PFSK-1 (cell line): ENCODE measurements around the gene NDUFS1.

ENCODE experiments used
- FOXP2 ChIP-seq: optimal IDR thresholded peaks from 2 replicates; pipeline ENCODE3; 2011; ENCODE audit warnings: borderline replicate concordance, control low read depth, inconsistent platforms; ENCODE audit not compliant: insufficient read depth; ENCODE audit errors: extremely low read length, extremely low read depth
- POLR2AphosphoS5 ChIP-seq: IDR thresholded peaks from 2 replicates; pipeline ENCODE4 v1.6.1; 2012; ENCODE audit warnings: low read depth, mild to moderate bottlenecking, control low read depth, low read length, moderate library complexity
- SIN3A ChIP-seq: IDR thresholded peaks from 2 replicates; pipeline ENCODE4 v1.6.1; 2012; ENCODE audit warnings: mild to moderate bottlenecking, low read length, moderate library complexity, borderline replicate concordance; ENCODE audit not compliant: insufficient read depth
- TAF1 ChIP-seq: IDR thresholded peaks from 2 replicates; pipeline ENCODE4 v1.6.1; 2012; ENCODE audit warnings: low read length, control low read depth, borderline replicate concordance; ENCODE audit not compliant: insufficient read depth
- TF ChIP-seq, protein P1 (sequence below), 2 experiments: IDR thresholded peaks; 2 replicates each; pipeline versions ENCODE4 v1.6.1 to v1.8.0; 2011 to 2012; ENCODE audit warnings: low read depth in 2 of 2, low read length in 2 of 2, control low read depth in 1 of 2, inconsistent platforms in 1 of 2, mild to moderate bottlenecking in 1 of 2, moderate library complexity in 1 of 2; ENCODE audit not compliant: insufficient read depth in 1 of 2

The NDUFS1 gene

DNA sequence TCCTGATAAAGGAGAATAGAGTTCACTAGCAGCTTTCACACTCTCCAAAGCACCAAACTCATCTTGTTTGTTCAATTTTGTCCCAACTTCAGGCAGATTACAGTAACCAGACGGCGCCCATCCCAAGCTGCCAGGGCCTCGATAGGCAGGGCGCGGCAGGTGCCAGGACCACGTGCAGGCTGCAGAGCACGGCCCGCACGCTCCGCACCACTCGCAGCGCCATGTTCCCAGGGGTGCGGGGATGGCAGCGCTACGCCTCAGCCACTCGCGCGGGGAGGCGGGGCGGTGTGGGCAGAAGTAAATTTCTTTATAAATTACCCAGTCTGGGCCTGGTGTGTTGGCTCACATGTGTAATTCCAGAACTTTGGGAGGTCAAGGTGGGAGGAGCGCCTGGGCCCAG lies 43.0 kb downstream of the NDUFS1 start:
- TF ChIP-seq SIN3A = no peak
- no peak for TF ChIP-seq POLR2AphosphoS5
- TF ChIP-seq, protein P1, sequence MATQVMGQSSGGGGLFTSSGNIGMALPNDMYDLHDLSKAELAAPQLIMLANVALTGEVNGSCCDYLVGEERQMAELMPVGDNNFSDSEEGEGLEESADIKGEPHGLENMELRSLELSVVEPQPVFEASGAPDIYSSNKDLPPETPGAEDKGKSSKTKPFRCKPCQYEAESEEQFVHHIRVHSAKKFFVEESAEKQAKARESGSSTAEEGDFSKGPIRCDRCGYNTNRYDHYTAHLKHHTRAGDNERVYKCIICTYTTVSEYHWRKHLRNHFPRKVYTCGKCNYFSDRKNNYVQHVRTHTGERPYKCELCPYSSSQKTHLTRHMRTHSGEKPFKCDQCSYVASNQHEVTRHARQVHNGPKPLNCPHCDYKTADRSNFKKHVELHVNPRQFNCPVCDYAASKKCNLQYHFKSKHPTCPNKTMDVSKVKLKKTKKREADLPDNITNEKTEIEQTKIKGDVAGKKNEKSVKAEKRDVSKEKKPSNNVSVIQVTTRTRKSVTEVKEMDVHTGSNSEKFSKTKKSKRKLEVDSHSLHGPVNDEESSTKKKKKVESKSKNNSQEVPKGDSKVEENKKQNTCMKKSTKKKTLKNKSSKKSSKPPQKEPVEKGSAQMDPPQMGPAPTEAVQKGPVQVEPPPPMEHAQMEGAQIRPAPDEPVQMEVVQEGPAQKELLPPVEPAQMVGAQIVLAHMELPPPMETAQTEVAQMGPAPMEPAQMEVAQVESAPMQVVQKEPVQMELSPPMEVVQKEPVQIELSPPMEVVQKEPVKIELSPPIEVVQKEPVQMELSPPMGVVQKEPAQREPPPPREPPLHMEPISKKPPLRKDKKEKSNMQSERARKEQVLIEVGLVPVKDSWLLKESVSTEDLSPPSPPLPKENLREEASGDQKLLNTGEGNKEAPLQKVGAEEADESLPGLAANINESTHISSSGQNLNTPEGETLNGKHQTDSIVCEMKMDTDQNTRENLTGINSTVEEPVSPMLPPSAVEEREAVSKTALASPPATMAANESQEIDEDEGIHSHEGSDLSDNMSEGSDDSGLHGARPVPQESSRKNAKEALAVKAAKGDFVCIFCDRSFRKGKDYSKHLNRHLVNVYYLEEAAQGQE (IDR thresholded peaks at IDR 0.05; ENCODE audit: insufficient read depth in 1 of 2, low read depth in 2 of 2, low read length in 2 of 2) = no peak
- no peak for TF ChIP-seq FOXP2
- no peak for TF ChIP-seq TAF1

DNA sequence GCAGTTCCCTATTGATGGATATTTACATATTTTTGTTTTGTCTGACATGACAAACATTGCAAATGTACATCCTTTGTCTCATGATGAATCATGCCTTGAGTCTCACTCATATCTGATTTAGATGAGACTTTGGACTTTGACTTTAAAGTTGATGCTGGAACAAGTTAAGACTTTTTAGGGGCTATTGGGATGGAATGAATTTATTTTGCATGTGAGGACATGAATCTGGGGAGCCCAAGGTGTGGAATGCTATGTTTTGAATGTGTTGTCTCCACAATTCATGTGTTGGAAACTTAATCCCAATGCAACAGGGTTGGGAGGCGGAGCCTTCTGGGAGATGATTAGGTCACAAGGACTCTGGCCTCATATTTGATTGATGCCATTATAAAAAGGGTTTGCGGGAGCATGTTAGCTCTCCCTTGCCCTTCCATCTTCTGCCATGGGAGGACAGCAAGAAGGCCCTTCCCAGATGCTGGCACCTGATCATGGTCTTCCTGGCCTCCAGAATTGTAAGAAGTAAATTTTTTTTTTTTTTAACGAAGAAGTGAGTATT lies 44.1 kb downstream of the NDUFS1 start:
- TF ChIP-seq, protein P1 (IDR thresholded peaks at IDR 0.05; ENCODE audit: insufficient read depth in 1 of 2, low read depth in 2 of 2, low read length in 2 of 2) = no peak
- no peak for TF ChIP-seq SIN3A
- no peak for TF ChIP-seq POLR2AphosphoS5
- TF ChIP-seq FOXP2 = no peak
- TF ChIP-seq TAF1 = no peak

DNA sequence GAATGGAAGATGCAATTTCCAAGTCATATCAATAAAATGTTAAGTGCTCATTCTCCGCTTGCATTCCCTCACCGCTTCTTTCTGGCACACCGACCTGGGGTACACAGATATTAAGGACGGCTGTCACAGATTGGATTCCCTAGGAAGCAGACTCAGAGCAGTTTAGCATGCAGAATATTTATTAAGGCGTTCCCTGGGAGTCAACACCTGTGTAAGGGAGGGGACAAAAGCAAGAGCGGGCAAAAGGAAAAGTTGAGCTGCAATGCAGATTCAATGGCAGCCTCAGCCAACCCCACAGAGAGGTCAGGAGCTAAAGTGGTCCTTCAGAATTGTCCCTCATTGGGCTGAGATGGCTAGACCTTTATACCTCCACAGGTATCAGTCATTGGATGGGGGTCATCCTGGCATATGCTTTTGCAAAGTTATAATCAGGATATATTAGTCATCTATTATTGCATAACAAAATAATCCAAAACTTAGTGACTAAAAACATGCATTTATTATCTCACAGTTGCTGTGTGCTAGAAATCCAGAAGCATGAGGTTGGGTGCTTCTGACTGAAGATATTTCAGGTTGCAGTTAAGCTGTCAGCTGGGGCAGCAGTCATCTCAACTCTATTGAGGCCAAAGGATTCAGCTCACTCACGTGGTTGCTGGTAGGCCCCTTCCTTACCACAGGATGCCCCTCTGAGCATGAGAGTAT lies 46.2 kb downstream of the NDUFS1 start:
- no peak for TF ChIP-seq TAF1
- TF ChIP-seq FOXP2 = no peak
- no peak for TF ChIP-seq SIN3A
- TF ChIP-seq, protein P1 (IDR thresholded peaks at IDR 0.05; ENCODE audit: insufficient read depth in 1 of 2, low read depth in 2 of 2, low read length in 2 of 2) = no peak
- no peak for TF ChIP-seq POLR2AphosphoS5

DNA sequence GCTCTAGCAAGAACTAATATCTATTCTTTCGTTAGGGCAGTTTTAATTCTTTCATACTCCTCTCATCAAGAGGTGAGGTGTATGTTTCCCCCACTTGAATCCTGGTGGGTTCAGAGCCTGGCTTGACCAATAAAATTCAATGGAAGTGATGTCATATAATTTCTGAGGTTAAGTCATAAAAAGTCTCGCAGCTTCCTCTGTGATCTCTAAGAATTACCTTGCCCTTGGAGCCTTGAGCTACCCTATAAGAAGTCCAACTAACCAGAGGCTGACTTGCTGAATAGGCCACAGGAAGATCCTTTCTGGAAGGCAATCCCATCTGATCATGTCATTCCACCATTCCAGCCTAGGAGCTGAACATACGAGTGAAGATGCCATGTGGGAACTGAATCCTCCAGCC lies 47.1 kb downstream of the NDUFS1 start:
- TF ChIP-seq SIN3A = no peak
- no peak for TF ChIP-seq POLR2AphosphoS5
- TF ChIP-seq, protein P1 (IDR thresholded peaks at IDR 0.05; ENCODE audit: insufficient read depth in 1 of 2, low read depth in 2 of 2, low read length in 2 of 2) = no peak
- TF ChIP-seq TAF1 = no peak
- TF ChIP-seq FOXP2 = no peak
